H9 (cell line): ENCODE data around the gene GDAP1L1. TPM values are rescaled to one million over a fixed set of nuclear protein-coding genes. Genes with fewer than 3 reads are reported as not detected.

Experiments
- DNase-seq: peaks from one replicate; pipeline ENCODE4 v3.0.0-alpha.2; 2017
- H2AFZ ChIP-seq: one replicate; pipeline ENCODE4 v1.6.1; 2013; ENCODE audit warnings: mild to moderate bottlenecking, low read length, control low read depth, moderate library complexity
- H2AK5ac ChIP-seq: 2 replicates; pipeline ENCODE4 v1.6.1; 2013; ENCODE audit warnings: low read length, control low read depth, mixed read lengths; ENCODE audit not compliant: insufficient read length
- H2BK120ac ChIP-seq: one replicate; pipeline ENCODE4 v1.6.1; 2013; ENCODE audit warnings: low read depth, mild to moderate bottlenecking, low read length, control low read depth, inconsistent platforms; ENCODE audit not compliant: poor library complexity, severe bottlenecking
- H2BK12ac ChIP-seq: 2 replicates; pipeline ENCODE4 v1.6.1; 2013; ENCODE audit warnings: low read length, control low read depth, mixed read lengths, low read depth; ENCODE audit not compliant: insufficient read length
- H2BK15ac ChIP-seq: 2 replicates; pipeline ENCODE4 v1.6.1; 2013; ENCODE audit warnings: low read depth, low read length, control low read depth
- H2BK20ac ChIP-seq: one replicate; pipeline ENCODE4 v1.6.1; 2013; ENCODE audit warnings: low read depth, mild to moderate bottlenecking, low read length, control low read depth, inconsistent platforms; ENCODE audit not compliant: poor library complexity, severe bottlenecking
- H2BK5ac ChIP-seq: 2 replicates; pipeline ENCODE4 v1.6.1; 2013; ENCODE audit warnings: low read length, control low read depth, mixed read lengths; ENCODE audit not compliant: insufficient read length
- H3K14ac ChIP-seq: 2 replicates; pipeline ENCODE4 v1.6.1; 2013; ENCODE audit warnings: low read length, control low read depth; ENCODE audit not compliant: insufficient read depth
- H3K18ac ChIP-seq: 2 replicates; pipeline ENCODE4 v1.6.1; 2013; ENCODE audit warnings: low read depth, mild to moderate bottlenecking, mixed read lengths, low read length, control low read depth; ENCODE audit not compliant: insufficient read length
- H3K23ac ChIP-seq: 2 replicates; pipeline ENCODE4 v1.6.1; 2013; ENCODE audit warnings: low read length, control low read depth, mixed read lengths, low read depth; ENCODE audit not compliant: insufficient read length
- H3K23me2 ChIP-seq: 2 replicates; pipeline ENCODE4 v1.6.1; 2013; ENCODE audit warnings: low read depth, mild to moderate bottlenecking, mixed read lengths, low read length, control low read depth; ENCODE audit not compliant: insufficient read length, poor library complexity, severe bottlenecking
- H3K27ac ChIP-seq: 2 replicates; pipeline ENCODE4 v1.5.1; 2013; ENCODE audit warnings: low read length, control low read depth, mixed read lengths, low read depth; ENCODE audit not compliant: insufficient read length
- H3K27me3 ChIP-seq: 2 replicates; pipeline ENCODE4 v1.6.1; 2013; ENCODE audit warnings: low read length, control low read depth, inconsistent platforms; ENCODE audit not compliant: insufficient read depth
- H3K4ac ChIP-seq: 2 replicates; pipeline ENCODE4 v1.6.1; 2013; ENCODE audit warnings: low read depth, mild to moderate bottlenecking, control low read depth, inconsistent platforms, low read length, moderate library complexity
- H3K4me1 ChIP-seq: 2 replicates; pipeline ENCODE4 v1.6.1; 2013; ENCODE audit warnings: low read length, control low read depth, inconsistent platforms; ENCODE audit not compliant: insufficient read depth
- H3K4me2 ChIP-seq: 2 replicates; pipeline ENCODE4 v1.6.1; 2013; ENCODE audit warnings: low read length, control low read depth, mixed read lengths; ENCODE audit not compliant: insufficient read length, insufficient read depth
- H3K56ac ChIP-seq: 2 replicates; pipeline ENCODE4 v1.6.1; 2013; ENCODE audit warnings: low read depth, mild to moderate bottlenecking, mixed read lengths, low read length, control low read depth; ENCODE audit not compliant: insufficient read length
- H3K79me1 ChIP-seq: 2 replicates; pipeline ENCODE4 v1.6.1; 2013; ENCODE audit warnings: low read depth, mild to moderate bottlenecking, moderate library complexity, low read length, control low read depth, inconsistent platforms; ENCODE audit not compliant: insufficient read depth, poor library complexity, severe bottlenecking
- H3K79me2 ChIP-seq: 2 replicates; pipeline ENCODE4 v1.6.1; 2013; ENCODE audit warnings: low read length, control low read depth, inconsistent platforms; ENCODE audit not compliant: insufficient read depth
- H3K9ac ChIP-seq: 2 replicates; pipeline ENCODE4 v1.6.1; 2013; ENCODE audit warnings: low read length, control low read depth, mixed read lengths; ENCODE audit not compliant: insufficient read length; ENCODE audit errors: extremely low read depth
- H3K9me3 ChIP-seq: one replicate; pipeline ENCODE4 v1.6.1; 2013; ENCODE audit warnings: low read depth, low read length, inconsistent platforms; ENCODE audit not compliant: control insufficient read depth
- H3T11ph ChIP-seq: one replicate; pipeline ENCODE4 v1.6.1; 2013; ENCODE audit warnings: mild to moderate bottlenecking, low read length, control low read depth, inconsistent platforms
- H4K20me1 ChIP-seq: one replicate; pipeline ENCODE4 v1.6.1; 2013; ENCODE audit not compliant: control insufficient read depth, insufficient read length, insufficient read depth
- H4K5ac ChIP-seq: 2 replicates; pipeline ENCODE4 v1.6.1; 2013; ENCODE audit warnings: low read depth, mild to moderate bottlenecking, mixed read lengths, low read length, control low read depth; ENCODE audit not compliant: insufficient read length
- H4K8ac ChIP-seq: replicated peaks from 2 replicates; pipeline ENCODE4 v1.6.1; 2013; ENCODE audit warnings: low read length, control low read depth, mixed read lengths, low read depth; ENCODE audit not compliant: insufficient read length
- H4K91ac ChIP-seq: 2 replicates; pipeline ENCODE4 v1.6.1; 2013; ENCODE audit warnings: low read depth, mild to moderate bottlenecking, moderate library complexity, mixed read lengths, low read length, control low read depth; ENCODE audit not compliant: insufficient read length
- H3K27ac Mint-ChIP-seq, 3 experiments: 2 replicates in 2 of 3; 3 replicates in 1 of 3; pipeline ENCODE4 v1.8.0; 2020 to 2021; ENCODE audit warnings: mixed read lengths in 3 of 3, mild to moderate bottlenecking in 1 of 3, moderate library complexity in 1 of 3
- H3K27me3 Mint-ChIP-seq: 2 replicates; pipeline ENCODE4 v1.8.0; 2021; ENCODE audit warnings: low read depth, mild to moderate bottlenecking, moderate library complexity, mixed read lengths
- H3K36me3 Mint-ChIP-seq, 3 experiments: 2 replicates in 2 of 3; 3 replicates in 1 of 3; pipeline ENCODE4 v1.8.0; 2020 to 2021; ENCODE audit warnings: low read depth in 3 of 3, mixed read lengths in 3 of 3; ENCODE audit not compliant: insufficient read depth in 1 of 3
- H3K4me1 Mint-ChIP-seq, 2 experiments: 2 replicates each; pipeline ENCODE4 v1.8.0; 2020; ENCODE audit warnings: mixed read lengths in 2 of 2
- H3K4me3 Mint-ChIP-seq, 2 experiments: 2 replicates in 1 of 2; 3 replicates in 1 of 2; pipeline ENCODE4 v1.8.0; 2020 to 2021; ENCODE audit warnings: mild to moderate bottlenecking in 2 of 2, mixed read lengths in 2 of 2, moderate library complexity in 1 of 2
- H3K9me3 Mint-ChIP-seq, 2 experiments: 2 replicates in 1 of 2; 3 replicates in 1 of 2; pipeline ENCODE4 v1.8.0; 2020; ENCODE audit warnings: mild to moderate bottlenecking in 2 of 2, mixed read lengths in 2 of 2, moderate library complexity in 1 of 2
- WGBS: extraction: QIAGEN DNeasy Blood & Tissue Kit; methylation state at CpG from one replicate; pipeline ENCODE4 v1.1.7; 2013; ENCODE audit warnings: missing lambda C conversion rate, low lambda C conversion rate, mixed read lengths; ENCODE audit not compliant: insufficient read length; ENCODE audit errors: extremely low coverage; 5-methylcytosine and 5-hydroxymethylcytosine counted together
- long read RNA-seq: library from polyadenylated mRNA; unstranded; transcript quantifications from one replicate; pipeline ENCODE4 v2.0.0, GENCODE V29; 2020
- total RNA-seq: library from RNA; stranded (reverse); gene quantifications from 2 replicates; pipeline ENCODE4 v1.2.1, GENCODE V29; 2021
- TF ChIP-seq, protein P1 (sequence below): fragments of 200-600 bp; sonication (generic); conservative IDR thresholded peaks from 3 replicates; pipeline ENCODE4 v1.8.0; 2021; ENCODE audit warnings: antibody characterized with exemption, mild to moderate bottlenecking

Gene GDAP1L1
- 5.9 and 6.8 TPM in 2 replicates for total RNA-seq
- long read RNA-seq, transcript GDAP1L1-201 (6 exons, 2,265 nt), result major isoform, 10 of 15 reads
- long read RNA-seq, partial matches to known transcripts, result 1 of 15 reads
- long read RNA-seq, other reads (novel, unspliced or antisense), result 1 of 15 reads

GRCh38 chr20:44247131-44247571, at the start of gene GDAP1L1:
Gene GDAP1L1 (plus strand): TSS chr20:44247308. CDS start chr20:44247335, 27 bp downstream.
- Histone ChIP-seq H3K4ac (no peak within 1 kb of the TSS), H2BK20ac (no peak within 1 kb of the TSS), H3K23ac (no peak within 1 kb of the TSS), H4K20me1 (no peaks in the 10 kb centered on the region), H4K8ac (no peak within 1 kb of the TSS), H2BK15ac (no peak within 1 kb of the TSS), H2AFZ (no peak within 1 kb of the TSS), H3K9me3 (no peaks in the 10 kb centered on the region), H2AK5ac (no peak within 1 kb of the TSS), H4K5ac (no peak within 1 kb of the TSS), H3K79me1 (no peaks in the 10 kb centered on the region), H2BK12ac (no peak within 1 kb of the TSS), H3K14ac (no peak within 1 kb of the TSS), H4K91ac (no peak within 1 kb of the TSS), H3K4me1 (no peaks in the 10 kb centered on the region), H3K23me2 (peaks cover 8% of the 10 kb centered on the region), H2BK120ac (no peak within 1 kb of the TSS), H3K4me2 (peak within 1 kb of the TSS; percentile 82), H3K56ac (no peak within 1 kb of the TSS), H3K79me2 (no peaks in the 10 kb centered on the region), H3K9ac (no peak within 1 kb of the TSS), H3K18ac (no peak within 1 kb of the TSS), H3K27me3 (no peaks in the 10 kb centered on the region), H3K27ac (no peak within 1 kb of the TSS), H2BK5ac (no peak within 1 kb of the TSS), H3T11ph (no peak within 1 kb of the TSS)
- peak; percentile 78 for DNase-seq
- Mint-ChIP-seq H3K9me3 (no peaks in the 10 kb centered on the region), H3K27ac (no peak within 1 kb of the TSS), H3K4me3 (peak within 1 kb of the TSS; percentile 71 to 86), H3K27me3 (peaks cover 24% of the 10 kb centered on the region), H3K36me3 (no peaks in the 10 kb centered on the region), H3K4me1 (peaks cover 10 to 12% of the 10 kb centered on the region in 2 experiments; a peak in 2 of 4 replicates)
- no CpG with 5 or more reads among the region's 32 CpGs for WGBS
- TF ChIP-seq, protein P1, sequence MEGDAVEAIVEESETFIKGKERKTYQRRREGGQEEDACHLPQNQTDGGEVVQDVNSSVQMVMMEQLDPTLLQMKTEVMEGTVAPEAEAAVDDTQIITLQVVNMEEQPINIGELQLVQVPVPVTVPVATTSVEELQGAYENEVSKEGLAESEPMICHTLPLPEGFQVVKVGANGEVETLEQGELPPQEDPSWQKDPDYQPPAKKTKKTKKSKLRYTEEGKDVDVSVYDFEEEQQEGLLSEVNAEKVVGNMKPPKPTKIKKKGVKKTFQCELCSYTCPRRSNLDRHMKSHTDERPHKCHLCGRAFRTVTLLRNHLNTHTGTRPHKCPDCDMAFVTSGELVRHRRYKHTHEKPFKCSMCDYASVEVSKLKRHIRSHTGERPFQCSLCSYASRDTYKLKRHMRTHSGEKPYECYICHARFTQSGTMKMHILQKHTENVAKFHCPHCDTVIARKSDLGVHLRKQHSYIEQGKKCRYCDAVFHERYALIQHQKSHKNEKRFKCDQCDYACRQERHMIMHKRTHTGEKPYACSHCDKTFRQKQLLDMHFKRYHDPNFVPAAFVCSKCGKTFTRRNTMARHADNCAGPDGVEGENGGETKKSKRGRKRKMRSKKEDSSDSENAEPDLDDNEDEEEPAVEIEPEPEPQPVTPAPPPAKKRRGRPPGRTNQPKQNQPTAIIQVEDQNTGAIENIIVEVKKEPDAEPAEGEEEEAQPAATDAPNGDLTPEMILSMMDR, result no peak
